Activated B cell treated with CpG ODN at 0.5 μM for 24 hours (primary cell): ENCODE data around the gene UBE2H. TPM values are rescaled to one million over a fixed set of nuclear protein-coding genes. Genes with fewer than 3 reads are reported as not detected.

ENCODE experiments used
- ATAC-seq: fragments of 200-7000 bp; cut with Tn5 transposase; one replicate; pipeline ENCODE4 v1.10.0; 2021; ENCODE audit warnings: low read depth, mild to moderate bottlenecking, moderate library complexity
- CTCF ChIA-PET: fragments of 350-600 bp; sonication (Branson Sonifier 250); formaldehyde crosslinking; loops from one replicate; lab custom pipeline; 2021; ENCODE audit warnings: antibody characterized with exemption; lab: Charles Lee
- POLR2A ChIA-PET: fragments of 350-600 bp; sonication (Branson Sonifier 250); formaldehyde crosslinking; loops from one replicate; lab custom pipeline; 2021; ENCODE audit warnings: antibody characterized with exemption; lab: Charles Lee
- DNase-seq: peaks from one replicate; pipeline ENCODE4 v3.0.0; 2022
- H3K27ac Mint-ChIP-seq: one replicate; pipeline ENCODE4 v1.8.0; 2020; ENCODE audit warnings: mixed read lengths
- H3K27me3 Mint-ChIP-seq: one replicate; pipeline ENCODE4 v1.8.0; 2021; ENCODE audit warnings: mixed read lengths
- H3K36me3 Mint-ChIP-seq: one replicate; pipeline ENCODE4 v1.8.0; 2021; ENCODE audit warnings: low read depth, mixed read lengths
- H3K4me1 Mint-ChIP-seq: one replicate; pipeline ENCODE4 v1.8.0; 2021; ENCODE audit warnings: mixed read lengths
- H3K4me3 Mint-ChIP-seq: one replicate; pipeline ENCODE4 v1.8.0; 2020; ENCODE audit warnings: mild to moderate bottlenecking, mixed read lengths
- H3K9me3 Mint-ChIP-seq: one replicate; pipeline ENCODE4 v1.8.0; 2020; ENCODE audit warnings: mixed read lengths
- intact Hi-C: fragments of 100-400 bp; cut with micrococcal nuclease; formaldehyde crosslinking; loops from one replicate; pipeline ENCODE4 v1.15.1; 2024
- total RNA-seq: library from RNA; stranded (reverse); gene quantifications from 2 replicates; pipeline ENCODE4 v1.2.3, GENCODE V29; 2022
- TF ChIP-seq, protein P1 (sequence below): fragments of 200-600 bp; IDR thresholded peaks from one replicate; pipeline ENCODE4 v1.8.0; 2022; ENCODE audit warnings: antibody characterized with exemption, mild to moderate bottlenecking

Gene UBE2H
- total RNA-seq, 1 donor from 2014 or later: 32.6 TPM

DNA sequence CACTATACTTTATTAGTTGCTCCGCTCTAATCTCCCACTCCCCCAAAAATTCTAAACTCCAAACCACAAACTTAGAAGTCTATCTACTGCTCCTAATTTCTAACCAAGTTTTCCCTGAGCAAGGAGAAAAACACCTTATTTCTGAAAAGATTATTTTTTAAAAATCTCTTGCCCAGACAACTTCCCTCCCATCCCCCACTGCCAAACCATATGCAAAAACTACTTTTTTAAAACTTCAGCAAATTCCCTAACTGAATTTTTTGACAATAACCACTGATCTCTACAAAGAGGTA, 1.9 kb downstream of the UBE2H start:
- TF ChIP-seq, protein P1, sequence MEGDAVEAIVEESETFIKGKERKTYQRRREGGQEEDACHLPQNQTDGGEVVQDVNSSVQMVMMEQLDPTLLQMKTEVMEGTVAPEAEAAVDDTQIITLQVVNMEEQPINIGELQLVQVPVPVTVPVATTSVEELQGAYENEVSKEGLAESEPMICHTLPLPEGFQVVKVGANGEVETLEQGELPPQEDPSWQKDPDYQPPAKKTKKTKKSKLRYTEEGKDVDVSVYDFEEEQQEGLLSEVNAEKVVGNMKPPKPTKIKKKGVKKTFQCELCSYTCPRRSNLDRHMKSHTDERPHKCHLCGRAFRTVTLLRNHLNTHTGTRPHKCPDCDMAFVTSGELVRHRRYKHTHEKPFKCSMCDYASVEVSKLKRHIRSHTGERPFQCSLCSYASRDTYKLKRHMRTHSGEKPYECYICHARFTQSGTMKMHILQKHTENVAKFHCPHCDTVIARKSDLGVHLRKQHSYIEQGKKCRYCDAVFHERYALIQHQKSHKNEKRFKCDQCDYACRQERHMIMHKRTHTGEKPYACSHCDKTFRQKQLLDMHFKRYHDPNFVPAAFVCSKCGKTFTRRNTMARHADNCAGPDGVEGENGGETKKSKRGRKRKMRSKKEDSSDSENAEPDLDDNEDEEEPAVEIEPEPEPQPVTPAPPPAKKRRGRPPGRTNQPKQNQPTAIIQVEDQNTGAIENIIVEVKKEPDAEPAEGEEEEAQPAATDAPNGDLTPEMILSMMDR: no peak
- intact Hi-C loops: loop anchor here (2.0 to 5.0 kb wide), 4 partner anchors 46 to 729 kb away; partner anchors contain the start of genes SSMEM1 and TMEM209
- ChIA-PET CTCF (interaction anchor here (1.0 kb wide), 1 partner anchor 583 kb away, joined by 3 read pairs; no protein-coding TSS in a partner anchor), POLR2A (interaction anchor here (1.0 kb wide), 1 partner anchor 9 kb away, joined by 3 read pairs; no protein-coding TSS in a partner anchor)
- Mint-ChIP-seq H3K27me3 (no peaks in the 10 kb centered on the region), H3K27ac (no peak overlapping the region), H3K4me1 (peaks cover 23% of the 10 kb centered on the region), H3K36me3 (peaks cover 15% of the 10 kb centered on the region), H3K4me3 (no peak overlapping the region), H3K9me3 (no peaks in the 10 kb centered on the region)
- DNase-seq (no peak), ATAC-seq (no peak)

DNA sequence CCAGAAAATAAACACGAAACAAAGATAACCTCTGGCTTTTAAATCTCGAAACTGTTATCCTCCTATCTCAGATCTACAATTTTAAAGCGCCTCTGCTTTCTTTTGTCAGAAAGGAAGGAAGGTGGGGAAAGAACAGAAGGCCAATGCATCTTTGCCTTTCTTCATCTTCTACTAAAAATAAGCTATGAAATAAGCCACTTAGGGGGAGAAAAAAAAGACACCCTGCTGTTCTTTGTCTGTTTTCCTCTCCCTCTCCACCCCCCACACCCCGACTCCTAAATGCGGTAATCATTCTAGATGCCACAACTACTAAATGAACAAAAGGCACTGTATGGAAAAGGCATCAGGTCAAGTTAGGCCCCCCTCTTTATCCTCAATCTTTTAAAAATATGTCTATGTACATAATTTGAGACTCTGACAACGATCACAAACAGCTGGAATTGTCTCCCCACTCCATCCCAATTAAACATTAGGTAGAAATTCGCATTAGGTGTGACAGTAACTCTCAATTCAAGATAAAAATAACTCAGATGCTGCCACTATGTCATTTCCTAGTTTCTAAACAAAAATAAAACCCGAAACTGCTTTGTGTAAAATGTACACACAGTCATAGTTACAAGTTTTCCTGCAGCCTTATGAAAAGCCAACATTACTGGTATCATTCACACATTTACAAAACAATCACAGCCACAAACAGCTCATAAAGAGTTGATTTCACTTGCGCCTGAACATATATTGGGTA, 2.4 kb downstream of the UBE2H start:
- DNase-seq: no peak
- Mint-ChIP-seq H3K4me1 (peaks cover 20% of the 10 kb centered on the region), H3K4me3 (no peak overlapping the region), H3K27me3 (no peaks in the 10 kb centered on the region), H3K36me3 (peaks cover 15% of the 10 kb centered on the region), H3K9me3 (no peaks in the 10 kb centered on the region), H3K27ac (no peak overlapping the region)
- no peak for ATAC-seq
- ChIA-PET POLR2A (interaction anchor here (1.0 kb wide), 1 partner anchor 9 kb away, joined by 3 read pairs; no protein-coding TSS in a partner anchor), CTCF (interaction anchor here (0.7 kb wide), 1 partner anchor 9 kb away, joined by 3 read pairs; no protein-coding TSS in a partner anchor)
- TF ChIP-seq, protein P1: no peak
- intact Hi-C loops: loop anchor here (2.0 to 5.0 kb wide), 4 partner anchors 46 to 728 kb away; partner anchors contain the start of genes SSMEM1 and TMEM209

DNA sequence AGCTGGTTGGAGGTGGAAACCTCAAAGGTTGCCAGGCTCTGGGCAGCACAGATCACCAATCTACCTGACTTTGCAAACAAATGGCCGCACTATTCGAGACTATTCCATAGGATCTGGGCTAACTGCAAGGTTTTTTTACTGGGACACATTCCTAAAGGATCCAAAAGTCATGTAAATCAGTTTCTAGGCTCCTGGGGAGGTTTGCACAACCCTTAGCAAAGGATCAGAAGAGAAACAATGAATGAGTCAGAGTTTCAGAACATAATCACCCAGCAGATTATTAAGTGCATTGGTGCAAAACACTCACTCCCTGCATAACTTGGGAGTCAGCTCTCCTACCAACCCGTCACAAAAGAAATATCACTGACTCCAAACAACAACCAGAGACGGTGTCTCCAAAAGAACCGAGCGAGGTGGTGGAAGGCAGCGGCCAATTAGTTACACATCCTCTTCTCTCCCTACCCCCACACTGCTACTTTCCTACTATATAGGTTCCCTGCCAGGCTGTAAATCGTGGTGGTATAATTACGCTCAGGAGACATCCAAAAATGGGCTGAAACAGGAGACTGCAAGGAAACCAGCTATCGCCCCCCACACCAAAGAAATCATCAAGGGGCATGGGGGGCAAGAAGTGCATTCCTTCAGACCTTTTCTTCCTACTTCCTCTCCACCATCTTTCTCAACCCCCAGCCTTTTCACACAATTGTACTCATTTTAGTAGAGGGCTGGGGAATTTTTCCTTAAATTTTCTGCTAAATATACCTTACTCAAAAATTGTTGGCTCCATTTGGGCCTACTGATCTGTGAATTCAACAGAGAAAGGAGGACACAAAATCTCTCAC, 3.2 kb downstream of the UBE2H start:
- intact Hi-C loops: loop anchor here (1.0 to 5.0 kb wide), 6 partner anchors 16 to 1211 kb away; partner anchors contain the start of genes CALU, SSMEM1 and TMEM209
- Mint-ChIP-seq H3K27ac (no peak overlapping the region), H3K27me3 (no peaks in the 10 kb centered on the region), H3K4me1 (peaks cover 27% of the 10 kb centered on the region), H3K4me3 (no peak overlapping the region), H3K9me3 (peaks cover 4% of the 10 kb centered on the region), H3K36me3 (peaks cover 23% of the 10 kb centered on the region)
- ATAC-seq: peak; percentile 13
- POLR2A ChIA-PET: interaction anchor here (0.6 to 1.3 kb wide), 8 partner anchors 10 to 1120 kb away, joined by 3 to 8 read pairs (median 5); no protein-coding TSS in a partner anchor
- TF ChIP-seq, protein P1: no peak
- peak; percentile 17 for DNase-seq
- CTCF ChIA-PET: interaction anchor here (0.7 to 1.3 kb wide), 5 partner anchors 8 to 61 kb away, joined by 3 to 4 read pairs (median 3); no protein-coding TSS in a partner anchor

DNA sequence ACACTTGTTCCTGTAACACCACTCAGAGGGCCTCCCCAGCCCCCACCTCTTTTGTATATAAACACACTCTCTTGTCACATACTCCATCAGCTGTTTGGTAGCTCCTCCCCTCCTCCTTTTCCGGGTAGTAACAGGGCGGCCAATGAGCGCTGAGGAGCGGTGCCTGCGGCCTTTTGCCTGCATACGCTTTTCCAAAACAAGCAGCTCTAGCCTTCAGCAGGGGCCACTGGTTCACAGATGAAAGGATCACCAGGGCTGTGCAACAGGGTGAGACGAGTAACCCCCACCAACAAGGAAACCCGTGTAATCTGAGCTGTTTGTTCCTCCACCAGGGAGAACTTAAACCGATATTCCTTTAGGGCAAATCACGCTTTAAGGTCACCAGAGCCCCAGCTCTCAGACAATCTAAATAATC, 3.9 kb downstream of the UBE2H start:
- ChIA-PET CTCF (interaction anchor here (0.9 to 1.3 kb wide), 4 partner anchors 10 to 62 kb away, joined by 3 to 4 read pairs (median 4); no protein-coding TSS in a partner anchor), POLR2A (interaction anchor here (0.5 to 1.3 kb wide), 9 partner anchors 15 to 1494 kb away, joined by 3 to 8 read pairs (median 4); no protein-coding TSS in a partner anchor)
- no peak overlapping the region for H3K4me3 Mint-ChIP-seq
- H3K27ac Mint-ChIP-seq: no peak overlapping the region
- peaks cover 4% of the 10 kb centered on the region for H3K9me3 Mint-ChIP-seq
- peak; percentile 60 for ATAC-seq
- TF ChIP-seq, protein P1: no peak
- intact Hi-C loops: loop anchor here (1.0 to 2.0 kb wide), 2 partner anchors 16 to 1210 kb away; partner anchors contain the start of gene CALU
- peaks cover 27% of the 10 kb centered on the region for H3K4me1 Mint-ChIP-seq
- H3K27me3 Mint-ChIP-seq: no peaks in the 10 kb centered on the region
- H3K36me3 Mint-ChIP-seq: peaks cover 25% of the 10 kb centered on the region
- DNase-seq: peak; percentile 62
